IMR-90 (cell line): ENCODE measurements around the gene TRMT10A. TPM values are rescaled to one million over a fixed set of nuclear protein-coding genes. Genes with fewer than 3 reads are reported as not detected.

ENCODE experiments used
- ATAC-seq: fragments of 200-7000 bp; cut with Tn5 transposase; 2 replicates; pipeline ENCODE4 v1.9.1; 2020; ENCODE audit warnings: low read depth, mild to moderate bottlenecking, moderate library complexity
- BruUV-seq: library from RNA; stranded (reverse); fragments of 400-500 nt; replicated peaks from 2 replicates; lab custom pipeline; 2021; lab: Mats Ljungman, UMichigan
- CTCF ChIA-PET: fragments of 300-600 bp; formaldehyde crosslinking; extraction: SDS; loops from one replicate; lab custom pipeline; 2021; ENCODE audit warnings: antibody characterized with exemption; lab: Yijun Ruan, JAX
- POLR2A ChIA-PET: fragments of 300-600 bp; sonication (Branson Sonifier 250); formaldehyde crosslinking; loops from one replicate; lab custom pipeline; 2022; ENCODE audit warnings: antibody characterized with exemption; ENCODE audit not compliant: unreplicated experiment; lab: Charles Lee
- DNase-seq: peaks from one replicate; pipeline ENCODE4 v3.0.0; 2013
- H2AFZ ChIP-seq: replicated peaks from 2 replicates; pipeline ENCODE3; 2013; ENCODE audit warnings: low read length, mild to moderate bottlenecking; ENCODE audit not compliant: poor library complexity
- H2AK5ac ChIP-seq: 2 replicates; pipeline ENCODE4 v1.6.1; 2013; ENCODE audit warnings: low read depth, low read length, inconsistent platforms
- H2AK9ac ChIP-seq: replicated peaks from 2 replicates; pipeline ENCODE3; 2013; ENCODE audit warnings: mild to moderate bottlenecking, low read depth, low read length, moderate library complexity; ENCODE audit not compliant: poor library complexity
- H2BK120ac ChIP-seq: 2 replicates; pipeline ENCODE4 v1.6.1; 2013; ENCODE audit warnings: low read depth, low read length, inconsistent platforms
- H2BK15ac ChIP-seq: 3 replicates; pipeline ENCODE4 v1.6.1; 2013; ENCODE audit warnings: low read depth, low read length, inconsistent platforms
- H2BK20ac ChIP-seq: 2 replicates; pipeline ENCODE4 v1.6.1; 2013; ENCODE audit warnings: low read depth, mild to moderate bottlenecking, inconsistent platforms, low read length, moderate library complexity
- H2BK5ac ChIP-seq: 2 replicates; pipeline ENCODE4 v1.6.1; 2013; ENCODE audit warnings: mild to moderate bottlenecking, low read depth, low read length, inconsistent platforms; ENCODE audit not compliant: poor library complexity, severe bottlenecking
- H3K14ac ChIP-seq: replicated peaks from 2 replicates; pipeline ENCODE4 v1.6.1; 2013; ENCODE audit warnings: low read depth, low read length, inconsistent platforms
- H3K18ac ChIP-seq: 2 replicates; pipeline ENCODE4 v1.6.1; 2013; ENCODE audit warnings: low read depth, low read length, control low read depth
- H3K23ac ChIP-seq: 2 replicates; pipeline ENCODE4 v1.6.1; 2013; ENCODE audit warnings: low read depth, low read length, inconsistent platforms
- H3K27ac ChIP-seq: 2 replicates; pipeline ENCODE4 v1.5.1; 2013; ENCODE audit warnings: mild to moderate bottlenecking, control low read depth, low read length; ENCODE audit not compliant: insufficient read depth
- H3K27me3 ChIP-seq: 2 replicates; pipeline ENCODE4 v1.6.1; 2013; ENCODE audit warnings: low read length; ENCODE audit not compliant: control insufficient read depth, insufficient read depth
- H3K36me3 ChIP-seq: 2 replicates; pipeline ENCODE4 v1.6.1; 2013; ENCODE audit warnings: low read length, mixed read lengths; ENCODE audit not compliant: control insufficient read depth, insufficient read depth
- H3K4ac ChIP-seq: 2 replicates; pipeline ENCODE4 v1.6.1; 2013; ENCODE audit warnings: low read depth, low read length, inconsistent platforms
- H3K4me1 ChIP-seq: 2 replicates; pipeline ENCODE4 v1.6.1; 2013; ENCODE audit warnings: low read length, mixed read lengths; ENCODE audit not compliant: control insufficient read depth, insufficient read depth
- H3K4me2 ChIP-seq: 2 replicates; pipeline ENCODE4 v1.6.1; 2013; ENCODE audit warnings: low read depth, mild to moderate bottlenecking, control low read depth, low read length, moderate library complexity
- H3K4me3 ChIP-seq: 2 replicates; pipeline ENCODE4 v1.5.1; 2013; ENCODE audit warnings: low read depth, mild to moderate bottlenecking, control low read depth, low read length, moderate library complexity; ENCODE audit not compliant: insufficient read depth
- H3K56ac ChIP-seq: 2 replicates; pipeline ENCODE4 v1.6.1; 2013; ENCODE audit warnings: low read length, inconsistent platforms; ENCODE audit not compliant: insufficient read depth; ENCODE audit errors: extremely low read depth
- H3K79me1 ChIP-seq, 2 experiments: 2 replicates each; pipeline ENCODE4 v1.6.1; 2013; ENCODE audit warnings: low read length in 2 of 2, inconsistent platforms in 1 of 2, low read depth in 1 of 2
- H3K9ac ChIP-seq: 2 replicates; pipeline ENCODE4 v1.6.1; 2013; ENCODE audit warnings: low read depth, low read length, control low read depth
- H3K9me1 ChIP-seq: 2 replicates; pipeline ENCODE4 v1.6.1; 2013; ENCODE audit warnings: low read length, inconsistent platforms; ENCODE audit not compliant: insufficient read depth
- H3K9me3 ChIP-seq: 2 replicates; pipeline ENCODE4 v1.6.1; 2013; ENCODE audit warnings: low read length; ENCODE audit not compliant: control insufficient read depth, insufficient read depth
- H4K20me1 ChIP-seq: 2 replicates; pipeline ENCODE4 v1.6.1; 2013; ENCODE audit warnings: low read length, inconsistent platforms; ENCODE audit not compliant: insufficient read depth
- H4K5ac ChIP-seq: 2 replicates; pipeline ENCODE4 v1.6.1; 2013; ENCODE audit warnings: mild to moderate bottlenecking, low read depth, low read length, control low read depth
- H4K8ac ChIP-seq, 2 experiments: 2 replicates each; pipeline ENCODE4 v1.6.1; 2013; ENCODE audit warnings: low read depth in 2 of 2, low read length in 2 of 2, control low read depth in 1 of 2, inconsistent platforms in 1 of 2
- H4K91ac ChIP-seq: 2 replicates; pipeline ENCODE4 v1.6.1; 2013; ENCODE audit warnings: low read depth, low read length, inconsistent platforms; ENCODE audit not compliant: insufficient read depth
- CEBPB ChIP-seq: IDR thresholded peaks from 2 replicates; pipeline ENCODE4 v1.6.1; 2012; ENCODE audit warnings: low read depth, low read length, improper control_type of control experiment
- NFE2L2 ChIP-seq: fragments of 150-350 bp; IDR thresholded peaks from 2 replicates; pipeline ENCODE4 v1.6.1; 2016; ENCODE audit warnings: low read depth, mild to moderate bottlenecking, low read length
- POLR2A ChIP-seq: IDR thresholded peaks from 2 replicates; pipeline ENCODE4 v1.6.1; 2012; ENCODE audit warnings: mild to moderate bottlenecking, low read depth, low read length
- RAD21 ChIP-seq: IDR thresholded peaks from 2 replicates; pipeline ENCODE4 v1.6.1; 2012; ENCODE audit warnings: low read length, improper control_type of control experiment
- RFX5 ChIP-seq: IDR thresholded peaks from 2 replicates; pipeline ENCODE4 v1.8.0; 2012; ENCODE audit warnings: low read depth, mild to moderate bottlenecking, low read length, moderate library complexity
- WGBS, 2 experiments: methylation state at CpG; one replicate each; pipeline versions ENCODE4 v1.1.5 to v1.1.7; 2013; ENCODE audit warnings: missing lambda C conversion rate in 2 of 2; ENCODE audit not compliant: insufficient read length in 1 of 2; ENCODE audit errors: extremely low coverage in 2 of 2; 5-methylcytosine and 5-hydroxymethylcytosine counted together
- dilution Hi-C: fragments of 300-500 bp; cut with HindIII; formaldehyde crosslinking; loops from one replicate; pipeline ENCODE4 v1.14.3; 2018; ENCODE audit warnings: low sequenced_read_pairs; ENCODE audit not compliant: unreplicated experiment
- in situ Hi-C: fragments of 300-500 bp; cut with MboI; formaldehyde crosslinking; loops from 3 replicates; pipeline ENCODE4 v1.14.3; 2019; ENCODE audit warnings: low sequenced_read_pairs, inconsistent platforms, mixed read lengths
- intact Hi-C: fragments of 100-400 bp; cut with micrococcal nuclease; formaldehyde crosslinking; loops from 2 replicates; pipeline ENCODE4 v1.10.0; 2022
- polyA plus RNA-seq, 3 experiments: library from polyadenylated mRNA; depleted of rRNA; stranded (reverse); fragments of >200 nt; gene quantifications; 2 replicates each; pipeline ENCODE4 v1.2.3, GENCODE V29; 2012; ENCODE audit warnings: low replicate concordance in 1 of 3
- total RNA-seq: library from RNA; depleted of rRNA; stranded (reverse); fragments of >200 nt; gene quantifications from 2 replicates; pipeline ENCODE4 v1.2.3, GENCODE V29; 2012
- TF ChIP-seq, protein P1 (sequence below): fragments of 150-350 bp; IDR thresholded peaks from 2 replicates; pipeline ENCODE4 v1.6.1; 2017; ENCODE audit warnings: mild to moderate bottlenecking, antibody characterized with exemption, low read length, low read depth
- TF ChIP-seq, protein P2 (sequence below): fragments of 150-350 bp; IDR thresholded peaks from 2 replicates; pipeline ENCODE4 v1.6.1; 2016; ENCODE audit warnings: low read depth, mild to moderate bottlenecking, low read length, moderate library complexity, borderline replicate concordance

The TRMT10A gene
- total and polyA plus RNA-seq, 2 of the 4 experiments (the other 2 are of a cell fraction) = 3.8 to 4.3 TPM

DNA sequence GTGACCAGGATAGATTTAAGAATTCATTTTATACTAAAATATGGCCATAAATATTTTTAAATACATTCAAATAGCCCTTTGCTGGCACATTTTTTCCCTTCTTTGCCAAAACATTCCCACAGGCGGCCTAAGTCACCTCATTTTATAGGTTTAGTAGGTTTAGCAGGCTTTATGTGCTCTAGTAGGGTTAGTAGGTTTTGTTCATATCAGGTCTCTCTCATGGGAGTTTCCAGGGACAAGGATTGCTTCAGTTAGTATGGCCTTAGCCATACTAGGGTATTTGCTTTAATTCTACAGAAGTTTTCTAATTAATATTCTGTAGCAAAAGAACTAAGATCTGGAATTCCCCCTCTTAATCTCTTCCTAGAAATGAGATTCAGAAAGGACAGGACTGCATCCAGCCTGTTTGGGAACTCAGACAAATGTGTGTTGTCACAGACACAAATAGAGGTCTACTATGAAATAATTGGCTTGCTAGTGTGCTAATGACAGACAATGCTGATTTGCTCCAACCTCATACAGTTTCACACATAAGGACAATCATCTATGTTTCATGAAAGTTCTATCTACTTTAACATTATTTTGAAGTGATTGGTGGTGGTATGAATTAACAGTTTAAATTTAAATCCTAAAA is 10.0 kb upstream of the TRMT10A start:
- Histone ChIP-seq H3K9me3 (no peaks in the 10 kb centered on the region), H4K91ac (no peak overlapping the region), H4K5ac (no peak overlapping the region), H2BK20ac (no peak overlapping the region), H3K79me1 (no peaks in the 10 kb centered on the region), H4K8ac (no peak overlapping the region), H2BK120ac (no peak overlapping the region), H3K9ac (no peak overlapping the region), H2AK9ac (no peak overlapping the region), H3K23ac (no peak overlapping the region), H2AK5ac (no peak overlapping the region), H2BK15ac (no peak overlapping the region), H3K56ac (no peak overlapping the region), H2AFZ (no peak overlapping the region), H3K9me1 (no peaks in the 10 kb centered on the region), H2BK5ac (no peak overlapping the region), H4K20me1 (no peaks in the 10 kb centered on the region), H3K36me3 (no peaks in the 10 kb centered on the region), H3K14ac (no peak overlapping the region), H3K4me3 (no peak overlapping the region), H3K4me2 (no peak overlapping the region), H3K4me1 (no peaks in the 10 kb centered on the region), H3K4ac (no peak overlapping the region), H3K18ac (no peak overlapping the region), H3K27ac (no peak overlapping the region), H3K27me3 (peaks cover 2% of the 10 kb centered on the region; the same call in 1 of the 2 replicates)
- TF ChIP-seq, protein P1, sequence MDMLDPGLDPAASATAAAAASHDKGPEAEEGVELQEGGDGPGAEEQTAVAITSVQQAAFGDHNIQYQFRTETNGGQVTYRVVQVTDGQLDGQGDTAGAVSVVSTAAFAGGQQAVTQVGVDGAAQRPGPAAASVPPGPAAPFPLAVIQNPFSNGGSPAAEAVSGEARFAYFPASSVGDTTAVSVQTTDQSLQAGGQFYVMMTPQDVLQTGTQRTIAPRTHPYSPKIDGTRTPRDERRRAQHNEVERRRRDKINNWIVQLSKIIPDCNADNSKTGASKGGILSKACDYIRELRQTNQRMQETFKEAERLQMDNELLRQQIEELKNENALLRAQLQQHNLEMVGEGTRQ = no peak
- no peak for TF ChIP-seq RFX5
- TF ChIP-seq, protein P2, sequence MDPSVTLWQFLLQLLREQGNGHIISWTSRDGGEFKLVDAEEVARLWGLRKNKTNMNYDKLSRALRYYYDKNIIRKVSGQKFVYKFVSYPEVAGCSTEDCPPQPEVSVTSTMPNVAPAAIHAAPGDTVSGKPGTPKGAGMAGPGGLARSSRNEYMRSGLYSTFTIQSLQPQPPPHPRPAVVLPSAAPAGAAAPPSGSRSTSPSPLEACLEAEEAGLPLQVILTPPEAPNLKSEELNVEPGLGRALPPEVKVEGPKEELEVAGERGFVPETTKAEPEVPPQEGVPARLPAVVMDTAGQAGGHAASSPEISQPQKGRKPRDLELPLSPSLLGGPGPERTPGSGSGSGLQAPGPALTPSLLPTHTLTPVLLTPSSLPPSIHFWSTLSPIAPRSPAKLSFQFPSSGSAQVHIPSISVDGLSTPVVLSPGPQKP = no peak
- TF ChIP-seq CEBPB = no peak
- no peak for TF ChIP-seq NFE2L2
- TF ChIP-seq POLR2A = no peak
- TF ChIP-seq RAD21 = no peak
- dilution Hi-C loops (no loop called here), intact Hi-C loops (no loop called here), in situ Hi-C loops (loop anchor here (25.0 kb wide), 1 partner anchor 488 kb away; no protein-coding TSS in a partner anchor)
- no TSS peak for BruUV-seq
- DNase-seq (no peak), ATAC-seq (no peak)
- CTCF ChIA-PET = no interaction called here
- POLR2A ChIA-PET = no interaction called here
- whole genome bisulfite sequencing, 2 experiments = no CpG with 5 or more reads among the region's 1 CpG
